Stimulated activated CD4-positive, alpha-beta T cell treated with anti-CD3 and anti-CD28 coated beads, Interleukin-1b, Interleukin-23, amount 100 ng/mL, for 1 hour (primary cell): Measurements from ENCODE around the gene DIAPH1.

Experiments used
- DNase-seq, 2 donors: peaks; one replicate each; pipeline ENCODE4 v3.0.0-alpha.2; 2020; ENCODE audit warnings: low read depth in 2 of 2

Gene DIAPH1

DNA sequence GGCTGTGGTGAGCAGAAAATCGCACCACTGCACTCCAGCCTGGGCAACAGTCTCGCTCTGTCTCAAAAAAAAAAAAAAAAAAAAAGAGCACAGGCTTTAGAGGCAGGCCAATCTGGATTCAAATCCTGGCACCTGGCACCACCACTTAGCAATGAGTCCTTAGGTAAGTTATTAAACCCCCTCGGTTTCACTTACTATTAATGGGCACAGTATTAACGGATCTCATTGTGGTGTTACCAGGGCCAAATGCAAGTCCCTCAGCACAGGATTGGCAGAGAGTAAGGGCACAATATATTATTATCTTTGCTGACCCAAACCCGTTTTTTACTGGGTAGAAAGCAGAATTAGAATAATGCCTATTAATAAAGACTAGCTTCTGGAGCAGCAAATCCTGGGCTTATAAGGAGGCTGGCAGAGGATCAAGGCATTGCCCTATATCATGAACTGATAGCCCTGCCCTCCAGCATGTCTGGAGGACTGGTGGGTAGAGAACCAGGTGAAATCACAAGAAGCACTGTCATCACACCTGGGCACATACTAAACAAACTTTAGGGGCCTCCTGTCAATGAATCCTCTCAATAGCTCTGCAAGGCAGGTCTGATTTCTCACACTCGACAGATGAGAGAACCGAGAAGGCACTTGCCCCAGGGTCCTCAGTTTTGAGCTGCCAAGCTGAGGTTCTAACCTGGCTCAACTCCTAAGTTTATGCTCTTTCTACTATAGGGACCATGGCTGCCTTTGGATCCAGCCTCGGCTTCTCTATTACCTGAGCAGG is 112.2 kb downstream of the DIAPH1 start:
- DNase-seq: no peak

- no peak for DNase-seq
Observed at GRCh38 chr5:141504216-141504615, 114.6 kb downstream of the DIAPH1 start.

GRCh38 chr5:141503681-141504080 is 115.1 kb downstream of the DIAPH1 start:
- no peak for DNase-seq

DNA sequence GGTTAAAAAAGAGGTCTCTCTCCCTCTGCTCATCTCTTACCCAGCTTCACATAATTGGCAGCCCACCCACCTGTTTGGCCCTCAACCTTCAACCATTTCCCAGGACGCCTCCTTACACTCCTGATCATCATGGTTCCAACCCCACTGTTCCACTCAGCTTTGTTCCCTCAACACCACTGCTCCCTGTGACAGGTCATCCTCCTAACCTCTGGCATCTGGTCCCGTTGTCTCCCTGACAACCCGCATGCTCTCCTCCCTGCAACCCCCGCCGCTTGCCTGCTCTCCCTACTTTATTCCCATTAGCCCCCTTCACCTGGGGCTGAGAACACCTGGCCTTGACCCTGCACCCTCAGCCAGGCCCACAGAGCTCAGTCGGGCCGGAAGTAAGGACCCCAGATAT is 117.0 kb downstream of the DIAPH1 start:
- no peak for DNase-seq

GRCh38 chr5:141496038-141496437 is 122.8 kb downstream of the DIAPH1 start:
- DNase-seq: no peak

DNA sequence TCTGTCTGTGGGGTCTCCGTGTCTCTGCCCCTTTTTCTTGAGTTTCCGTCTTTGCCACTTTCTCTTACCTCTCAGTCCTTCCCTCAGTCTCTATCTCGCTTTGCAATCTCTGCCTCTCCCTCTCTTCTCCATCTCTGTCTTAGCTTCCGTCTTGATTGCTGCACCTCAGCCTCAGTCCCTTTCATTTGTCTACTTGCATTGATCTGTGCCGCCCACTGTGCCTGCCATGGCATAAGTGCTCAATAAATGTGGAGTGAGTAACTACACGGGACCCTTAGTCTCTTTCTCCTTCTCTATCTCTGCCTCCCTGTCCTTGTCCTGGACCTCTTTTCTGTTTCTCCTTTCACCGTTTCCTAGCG is 123.4 kb downstream of the DIAPH1 start:
- DNase-seq: no peak

- DNase-seq: no peak
Observed at GRCh38 chr5:141494761-141495452, 123.9 kb downstream of the DIAPH1 start.

DNA sequence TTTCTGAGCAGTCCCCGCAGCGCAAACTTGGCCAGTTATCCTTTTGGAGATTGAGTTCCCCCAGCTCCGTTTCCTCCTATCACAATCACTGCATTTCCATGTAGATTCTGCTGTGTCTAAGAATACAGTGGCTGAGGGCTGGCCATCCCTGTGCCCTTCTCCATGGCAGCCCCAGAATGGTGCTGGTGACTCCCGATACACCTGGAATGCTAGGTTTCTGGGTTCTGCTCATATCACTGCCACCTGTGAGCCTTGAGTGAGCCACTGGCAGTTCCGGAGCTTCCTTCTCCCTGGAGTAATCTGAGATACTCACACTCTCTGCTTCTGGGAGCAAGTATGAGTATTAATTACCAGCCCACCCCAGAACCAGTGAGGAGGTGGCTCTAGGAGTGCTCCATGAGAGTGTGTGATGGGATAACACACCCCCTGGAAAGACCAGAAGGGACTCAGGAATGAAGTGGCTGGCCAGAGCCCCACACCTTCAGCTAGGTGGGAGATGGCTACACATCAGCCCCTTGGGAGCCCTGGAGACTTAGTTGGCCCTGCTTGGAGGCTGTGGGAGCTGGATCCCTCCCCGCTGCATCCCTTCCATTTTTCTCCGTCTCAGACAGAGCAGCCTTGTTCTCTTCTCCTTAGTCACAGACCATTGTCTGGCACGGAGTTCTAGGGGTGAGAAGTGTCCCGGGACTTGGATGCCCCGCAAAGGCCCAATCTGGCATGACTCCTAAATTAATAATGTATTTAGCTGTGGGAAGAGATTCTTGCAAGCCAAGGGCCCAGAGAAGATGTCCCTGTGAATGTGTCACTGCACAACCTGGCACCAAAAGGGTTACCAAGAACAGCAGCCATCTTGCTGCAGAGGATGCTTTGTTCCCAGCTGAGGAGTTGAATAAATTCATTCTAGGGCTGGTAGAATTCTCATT is 125.0 kb downstream of the DIAPH1 start:
- no peak for DNase-seq

- DNase-seq: no peak
Observed at GRCh38 chr5:141492168-141492885, 126.5 kb downstream of the DIAPH1 start.

- DNase-seq: no peak
Observed at GRCh38 chr5:141491323-141492167, 127.3 kb downstream of the DIAPH1 start.

GRCh38 chr5:141490771-141491170 is 128.0 kb downstream of the DIAPH1 start:
- DNase-seq: no peak

- no peak for DNase-seq
Observed at GRCh38 chr5:141490271-141490670, 128.5 kb downstream of the DIAPH1 start.

- no peak for DNase-seq
Observed at GRCh38 chr5:141489841-141490240, 129.0 kb downstream of the DIAPH1 start.

DNA sequence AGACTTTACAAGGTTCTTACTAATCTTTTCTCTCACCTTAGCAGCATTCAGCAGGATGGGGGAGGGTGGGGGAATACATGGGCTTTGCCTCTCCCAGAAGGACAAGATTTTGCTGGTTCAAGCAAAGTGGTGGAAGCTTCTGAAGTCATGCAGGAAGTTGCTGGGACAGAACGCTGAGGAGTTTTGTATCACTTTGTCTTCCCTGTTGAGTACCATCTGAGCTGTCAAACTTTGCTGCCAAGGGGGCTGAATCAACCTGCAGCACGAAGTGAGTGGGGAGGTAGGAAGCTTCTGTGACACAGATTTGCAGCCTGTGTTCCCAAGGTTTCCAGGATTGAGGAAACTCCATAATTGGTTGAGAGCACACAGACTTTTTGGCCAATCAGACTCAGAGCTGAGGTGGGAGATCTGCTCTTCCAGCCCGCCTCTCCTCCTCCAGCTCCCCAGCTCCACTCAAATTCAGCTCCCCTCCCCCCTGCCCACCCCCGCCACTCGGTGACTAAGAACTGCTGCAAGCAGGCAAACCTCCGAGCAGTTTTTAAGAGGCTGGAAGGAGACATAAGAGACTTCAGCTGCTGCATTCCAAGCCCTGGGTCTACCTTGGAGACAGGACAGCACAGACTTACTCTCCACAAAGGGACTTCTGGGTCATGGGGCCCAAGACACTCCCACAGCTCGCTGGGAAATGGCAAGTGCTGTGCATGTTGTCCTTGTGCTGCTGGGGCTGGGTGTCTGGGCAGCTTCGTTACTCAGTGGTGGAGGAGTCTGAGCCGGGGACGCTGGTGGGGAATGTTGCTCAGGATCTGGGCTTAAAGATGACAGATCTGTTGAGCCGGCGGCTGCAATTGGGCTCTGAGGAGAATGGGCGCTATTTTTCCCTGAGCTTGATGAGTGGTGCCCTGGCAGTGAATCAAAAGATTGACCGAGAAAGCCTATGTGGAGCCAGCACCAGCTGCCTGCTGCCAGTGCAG is 129.9 kb downstream of the DIAPH1 start, which contains the start of gene PCDHGC5:
TSS of gene PCDHGC5 (plus strand) at position 491 of the 971 bp plus-strand sequence. CDS start at position 651, 160 bp downstream.
- DNase-seq: no peak

DNA sequence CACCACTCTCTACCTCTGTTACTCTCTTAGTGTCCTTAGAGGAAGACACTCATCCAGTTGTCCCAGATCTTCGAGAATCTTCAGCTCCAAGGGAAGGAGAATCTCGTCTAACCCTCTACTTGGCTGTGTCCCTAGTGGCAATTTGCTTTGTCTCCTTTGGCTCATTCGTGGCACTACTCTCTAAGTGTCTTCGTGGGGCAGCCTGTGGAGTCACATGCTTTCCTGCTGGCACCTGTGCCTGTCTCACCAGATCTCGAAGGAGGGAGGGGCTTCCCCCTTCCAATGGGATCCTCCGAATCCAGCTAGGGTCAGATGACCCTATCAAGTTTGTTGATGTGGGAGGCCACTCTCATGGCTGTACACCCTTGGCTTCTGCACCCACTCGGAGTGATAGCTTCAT is 131.7 kb downstream of the DIAPH1 start:
- DNase-seq: no peak

- no peak for DNase-seq
Observed at GRCh38 chr5:141486091-141486490, 132.7 kb downstream of the DIAPH1 start.

- DNase-seq: no peak
Observed at GRCh38 chr5:141485321-141486055, 133.3 kb downstream of the DIAPH1 start.

DNA sequence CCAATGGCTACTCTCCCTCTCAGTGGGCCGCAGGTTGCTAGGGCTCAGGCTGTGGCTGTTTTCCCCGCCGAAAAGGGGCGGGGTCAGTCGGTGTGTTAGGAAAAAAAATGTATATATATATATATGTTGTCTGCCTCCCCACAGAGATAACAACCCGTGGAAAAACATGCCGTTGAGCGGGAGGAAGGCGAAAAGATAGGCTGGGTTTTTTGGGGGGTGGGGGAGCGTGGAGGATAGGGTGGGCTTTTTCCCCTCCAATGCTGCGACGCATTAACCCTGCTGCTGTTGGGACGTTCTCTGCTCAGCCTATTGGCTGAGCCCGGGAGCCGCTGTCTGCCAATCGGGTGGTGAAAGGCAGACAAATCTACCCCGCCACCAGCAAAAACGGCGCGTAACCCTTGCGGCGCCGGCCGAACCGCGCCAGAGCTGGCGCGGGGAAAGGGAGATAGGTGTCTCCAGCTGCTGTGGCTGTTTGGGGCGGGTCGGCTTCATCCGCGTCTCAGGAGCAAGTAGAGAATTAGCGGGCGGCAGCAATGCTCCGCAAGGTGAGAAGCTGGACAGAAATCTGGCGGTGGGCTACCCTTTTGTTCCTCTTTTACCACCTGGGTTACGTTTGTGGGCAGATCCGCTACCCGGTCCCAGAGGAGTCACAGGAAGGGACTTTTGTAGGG is 134.0 kb downstream of the DIAPH1 start, which contains the start of gene PCDHGC4:
TSS of gene PCDHGC4 (plus strand) at position 390 of the 671 bp plus-strand sequence. CDS start at position 534, 144 bp downstream.
- DNase-seq: no peak
